ENCODE data around the gene FAAP24. TPM values are rescaled to one million over a fixed set of nuclear protein-coding genes. Genes with fewer than 3 reads are reported as not detected.
"Not testable (repeated sequence)": the region's sequence is repeated elsewhere in the genome, so short reads cannot be mapped to it uniquely, and the experiment has no call there.

FAAP24 gene, protein sequence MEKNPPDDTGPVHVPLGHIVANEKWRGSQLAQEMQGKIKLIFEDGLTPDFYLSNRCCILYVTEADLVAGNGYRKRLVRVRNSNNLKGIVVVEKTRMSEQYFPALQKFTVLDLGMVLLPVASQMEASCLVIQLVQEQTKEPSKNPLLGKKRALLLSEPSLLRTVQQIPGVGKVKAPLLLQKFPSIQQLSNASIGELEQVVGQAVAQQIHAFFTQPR
- polyA plus RNA-seq = 1 to 10 TPM in 1 of 2 donors, under 1 TPM in 1; 0.51 to 1.7 TPM

GRCh38 chr19:32971715-32972540 lies at the start of gene FAAP24, which contains the start of gene CEP89:
FAAP24 (plus strand) TSS chr19:32972242; CDS start chr19:32973197, 955 bp downstream.
CEP89 (minus strand) TSS chr19:32971958; CDS start chr19:32971874, 84 bp downstream.
- 1% methylated on average over 57 of the region's 57 CpGs for WGBS, 2 donors

DNA sequence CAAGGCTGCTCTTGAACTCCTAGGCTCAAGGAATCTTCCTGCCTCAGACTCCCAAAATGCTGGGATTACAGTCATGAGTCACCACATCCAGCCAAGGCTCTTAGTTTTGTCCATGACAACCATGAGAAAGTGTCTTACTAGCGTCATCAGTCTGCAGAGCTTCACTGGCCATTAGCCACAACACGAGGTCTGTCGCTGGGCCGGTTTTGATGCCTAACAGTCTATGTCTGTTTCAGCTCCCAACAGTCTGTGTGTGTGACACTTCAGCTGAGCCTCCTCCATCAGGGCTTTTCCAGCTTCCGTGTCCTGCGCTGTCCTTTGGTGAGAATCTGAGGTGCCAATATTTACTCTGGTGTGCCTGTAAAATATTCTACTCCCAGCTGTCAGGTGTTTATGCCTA lies 47.8 kb upstream of the FAAP24 start:
- H3K27ac ChIP-seq (ENCODE audit: low read depth in 2 of 2, low read length in 1 of 2) = no peak overlapping the region
- H3K9me3 ChIP-seq (ENCODE audit: control insufficient read depth in 2 of 2, insufficient read depth in 1 of 2, low read depth in 1 of 2, low read length in 1 of 2) = peaks cover 0 to 3% of the 10 kb centered on the region in 2 donors
- H3K4me3 ChIP-seq (ENCODE audit: low read depth in 1 of 2, low read length in 2 of 2) = no peak overlapping the region
- no peaks in the 10 kb centered on the region for H3K27me3 ChIP-seq (ENCODE audit: control insufficient read depth in 1 of 2, insufficient read depth in 2 of 2, low read length in 2 of 2)
- 92 to 94% methylated on average over 6 of the region's 6 CpGs for WGBS, 2 donors
- no peaks in the 10 kb centered on the region for H3K4me1 ChIP-seq (ENCODE audit: control insufficient read depth in 2 of 2, insufficient read depth in 2 of 2, low read length in 1 of 2)
- H3K36me3 ChIP-seq (ENCODE audit: control insufficient read depth in 2 of 2, insufficient read depth in 2 of 2, low read length in 1 of 2) = peaks cover 0 to 14% of the 10 kb centered on the region in 2 donors

More at GRCh38 chr19:32971715-32972540, at the start of gene FAAP24, which contains the start of gene CEP89:
- peaks cover 0 to 2% of the 10 kb centered on the region in 2 donors for H3K36me3 ChIP-seq (ENCODE audit: control insufficient read depth in 2 of 2, insufficient read depth in 2 of 2, low read length in 1 of 2)
- H3K9me3 ChIP-seq (ENCODE audit: control insufficient read depth in 2 of 2, insufficient read depth in 1 of 2, low read depth in 1 of 2, low read length in 1 of 2) = no peaks in the 10 kb centered on the region
- H3K27ac ChIP-seq (ENCODE audit: low read depth in 2 of 2, low read length in 1 of 2) = peak within 1 kb of the TSS; percentile 75 to 91
- H3K4me3 ChIP-seq (ENCODE audit: low read depth in 1 of 2, low read length in 2 of 2) = peak within 1 kb of the TSS; percentile 74 to 96
- peaks cover 0 to 4% of the 10 kb centered on the region in 2 donors for H3K4me1 ChIP-seq (ENCODE audit: control insufficient read depth in 2 of 2, insufficient read depth in 2 of 2, low read length in 1 of 2)
- H3K27me3 ChIP-seq (ENCODE audit: control insufficient read depth in 1 of 2, insufficient read depth in 2 of 2, low read length in 2 of 2) = no peaks in the 10 kb centered on the region

GRCh38 chr19:32928806-32929205 lies 43.2 kb upstream of the FAAP24 start:
- Histone ChIP-seq H3K9me3 (ENCODE audit: control insufficient read depth in 2 of 2, insufficient read depth in 1 of 2, low read depth in 1 of 2, low read length in 1 of 2) (peaks cover 0 to 3% of the 10 kb centered on the region in 2 donors), H3K4me3 (ENCODE audit: low read depth in 1 of 2, low read length in 2 of 2) (no peak overlapping the region), H3K27ac (ENCODE audit: low read depth in 2 of 2, low read length in 1 of 2) (no peak overlapping the region), H3K4me1 (ENCODE audit: control insufficient read depth in 2 of 2, insufficient read depth in 2 of 2, low read length in 1 of 2) (no peaks in the 10 kb centered on the region), H3K36me3 (ENCODE audit: control insufficient read depth in 2 of 2, insufficient read depth in 2 of 2, low read length in 1 of 2) (peaks cover 9 to 20% of the 10 kb centered on the region in 2 donors), H3K27me3 (ENCODE audit: control insufficient read depth in 1 of 2, insufficient read depth in 2 of 2, low read length in 2 of 2) (no peaks in the 10 kb centered on the region)
- 80 to 81% methylated on average over 2 of the region's 2 CpGs for WGBS, 2 donors

GRCh38 chr19:32930567-32930966 lies 41.5 kb upstream of the FAAP24 start:
- no peak overlapping the region for H3K27ac ChIP-seq (ENCODE audit: low read depth in 2 of 2, low read length in 1 of 2)
- peaks cover 9 to 18% of the 10 kb centered on the region in 2 donors for H3K36me3 ChIP-seq (ENCODE audit: control insufficient read depth in 2 of 2, insufficient read depth in 2 of 2, low read length in 1 of 2)
- H3K9me3 ChIP-seq (ENCODE audit: control insufficient read depth in 2 of 2, insufficient read depth in 1 of 2, low read depth in 1 of 2, low read length in 1 of 2) = peaks cover 0 to 3% of the 10 kb centered on the region in 2 donors
- WGBS, 2 donors = 92 to 99% methylated on average over 8 of the region's 8 CpGs
- H3K4me1 ChIP-seq (ENCODE audit: control insufficient read depth in 2 of 2, insufficient read depth in 2 of 2, low read length in 1 of 2) = no peaks in the 10 kb centered on the region
- no peaks in the 10 kb centered on the region for H3K27me3 ChIP-seq (ENCODE audit: control insufficient read depth in 1 of 2, insufficient read depth in 2 of 2, low read length in 2 of 2)
- H3K4me3 ChIP-seq (ENCODE audit: low read depth in 1 of 2, low read length in 2 of 2) = no peak overlapping the region

- Histone ChIP-seq H3K4me1 (ENCODE audit: control insufficient read depth in 2 of 2, insufficient read depth in 2 of 2, low read length in 1 of 2) (no peaks in the 10 kb centered on the region), H3K4me3 (ENCODE audit: low read depth in 1 of 2, low read length in 2 of 2) (no peak overlapping the region), H3K9me3 (ENCODE audit: control insufficient read depth in 2 of 2, insufficient read depth in 1 of 2, low read depth in 1 of 2, low read length in 1 of 2) (no peaks in the 10 kb centered on the region), H3K27me3 (ENCODE audit: control insufficient read depth in 1 of 2, insufficient read depth in 2 of 2, low read length in 2 of 2) (no peaks in the 10 kb centered on the region), H3K27ac (ENCODE audit: low read depth in 2 of 2, low read length in 1 of 2) (no peak overlapping the region), H3K36me3 (ENCODE audit: control insufficient read depth in 2 of 2, insufficient read depth in 2 of 2, low read length in 1 of 2) (peaks cover 14 to 31% of the 10 kb centered on the region in 2 donors)
- 94% methylated on average over 3 of the region's 3 CpGs for WGBS, 2 donors
Measured at GRCh38 chr19:32933571-32933970, 38.5 kb upstream of the FAAP24 start.

DNA sequence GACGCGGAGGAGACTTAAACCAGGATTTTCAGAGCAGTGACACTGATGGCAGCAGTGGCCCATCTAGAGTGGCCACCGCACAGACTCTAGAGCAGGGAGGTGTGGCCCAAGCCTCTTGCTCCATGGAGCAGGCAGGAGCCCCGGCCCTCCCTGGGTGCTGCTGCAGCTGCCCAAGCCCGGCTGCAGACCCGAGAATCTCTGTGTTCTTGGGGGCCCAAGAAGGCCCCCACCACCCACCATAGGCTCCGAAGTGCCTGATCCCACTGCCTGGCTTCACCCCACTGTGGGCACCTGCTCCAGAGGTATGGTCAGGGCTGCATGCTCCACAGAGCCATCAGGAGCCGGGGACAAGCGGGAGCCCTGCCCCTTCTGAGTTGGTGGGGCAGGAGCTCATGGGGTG lies 36.4 kb upstream of the FAAP24 start:
- no peaks in the 10 kb centered on the region for H3K4me1 ChIP-seq (ENCODE audit: control insufficient read depth in 2 of 2, insufficient read depth in 2 of 2, low read length in 1 of 2)
- H3K27ac ChIP-seq (ENCODE audit: low read depth in 2 of 2, low read length in 1 of 2) = no peak overlapping the region
- H3K36me3 ChIP-seq (ENCODE audit: control insufficient read depth in 2 of 2, insufficient read depth in 2 of 2, low read length in 1 of 2) = peaks cover 8 to 28% of the 10 kb centered on the region in 2 donors
- H3K9me3 ChIP-seq (ENCODE audit: control insufficient read depth in 2 of 2, insufficient read depth in 1 of 2, low read depth in 1 of 2, low read length in 1 of 2) = no peaks in the 10 kb centered on the region
- H3K4me3 ChIP-seq (ENCODE audit: low read depth in 1 of 2, low read length in 2 of 2) = no peak overlapping the region
- 89 to 95% methylated on average over 9 of the region's 9 CpGs for WGBS, 2 donors
- no peaks in the 10 kb centered on the region for H3K27me3 ChIP-seq (ENCODE audit: control insufficient read depth in 1 of 2, insufficient read depth in 2 of 2, low read length in 2 of 2)

DNA sequence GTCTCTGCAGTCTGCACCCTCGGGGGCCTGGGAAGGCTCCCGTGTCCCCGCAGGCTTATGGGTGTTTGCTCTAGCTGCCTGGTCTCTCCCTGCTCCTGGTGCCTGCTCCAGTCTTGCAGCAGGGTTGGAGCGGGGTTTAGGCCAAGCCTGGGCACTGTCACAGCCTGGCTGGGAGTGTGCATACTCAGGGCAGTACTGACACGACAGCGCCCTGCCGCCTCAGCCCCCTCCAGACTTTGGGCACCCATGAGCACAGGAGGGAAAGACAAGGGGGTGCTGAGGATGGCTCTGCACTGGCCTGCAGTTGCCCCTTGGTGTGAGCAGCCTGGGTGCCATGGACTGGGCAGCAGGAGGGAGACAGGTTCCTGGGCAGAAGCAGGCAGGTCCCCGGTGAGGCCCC lies 36.0 kb upstream of the FAAP24 start:
- Histone ChIP-seq H3K27ac (ENCODE audit: low read depth in 2 of 2, low read length in 1 of 2) (no peak overlapping the region), H3K4me1 (ENCODE audit: control insufficient read depth in 2 of 2, insufficient read depth in 2 of 2, low read length in 1 of 2) (no peaks in the 10 kb centered on the region), H3K36me3 (ENCODE audit: control insufficient read depth in 2 of 2, insufficient read depth in 2 of 2, low read length in 1 of 2) (peaks cover 8 to 25% of the 10 kb centered on the region in 2 donors), H3K27me3 (ENCODE audit: control insufficient read depth in 1 of 2, insufficient read depth in 2 of 2, low read length in 2 of 2) (no peaks in the 10 kb centered on the region), H3K4me3 (ENCODE audit: low read depth in 1 of 2, low read length in 2 of 2) (no peak overlapping the region), H3K9me3 (ENCODE audit: control insufficient read depth in 2 of 2, insufficient read depth in 1 of 2, low read depth in 1 of 2, low read length in 1 of 2) (no peaks in the 10 kb centered on the region)
- 91 to 95% methylated on average over 8 of the region's 8 CpGs for WGBS, 2 donors

- not testable (repeated sequence) for H3K4me3 ChIP-seq (ENCODE audit: low read depth in 1 of 2, low read length in 2 of 2); H3K4me1 ChIP-seq (ENCODE audit: control insufficient read depth in 2 of 2, insufficient read depth in 2 of 2, low read length in 1 of 2); H3K27me3 ChIP-seq (ENCODE audit: control insufficient read depth in 1 of 2, insufficient read depth in 2 of 2, low read length in 2 of 2); H3K27ac ChIP-seq (ENCODE audit: low read depth in 2 of 2, low read length in 1 of 2); H3K9me3 ChIP-seq (ENCODE audit: control insufficient read depth in 2 of 2, insufficient read depth in 1 of 2, low read depth in 1 of 2, low read length in 1 of 2)
- peaks cover 11 to 25% of the 10 kb centered on the region in 2 donors for H3K36me3 ChIP-seq (ENCODE audit: control insufficient read depth in 2 of 2, insufficient read depth in 2 of 2, low read length in 1 of 2)
- whole genome bisulfite sequencing, 2 donors = 94 to 97% methylated on average over 5 of the region's 5 CpGs
Measured at GRCh38 chr19:32941273-32941672, 30.8 kb upstream of the FAAP24 start.

GRCh38 chr19:32945260-32945659 lies 26.8 kb upstream of the FAAP24 start:
- no peaks in the 10 kb centered on the region for H3K9me3 ChIP-seq (ENCODE audit: control insufficient read depth in 2 of 2, insufficient read depth in 1 of 2, low read depth in 1 of 2, low read length in 1 of 2)

More at GRCh38 chr19:32945260-32945659, 26.8 kb upstream of the FAAP24 start:
- WGBS, 2 donors = 55 to 71% methylated on average over 3 of the region's 3 CpGs
- Histone ChIP-seq H3K27me3 (ENCODE audit: control insufficient read depth in 1 of 2, insufficient read depth in 2 of 2, low read length in 2 of 2) (no peaks in the 10 kb centered on the region), H3K27ac (ENCODE audit: low read depth in 2 of 2, low read length in 1 of 2) (no peak overlapping the region), H3K36me3 (ENCODE audit: control insufficient read depth in 2 of 2, insufficient read depth in 2 of 2, low read length in 1 of 2) (peaks cover 14 to 29% of the 10 kb centered on the region in 2 donors), H3K4me1 (ENCODE audit: control insufficient read depth in 2 of 2, insufficient read depth in 2 of 2, low read length in 1 of 2) (no peaks in the 10 kb centered on the region), H3K4me3 (ENCODE audit: low read depth in 1 of 2, low read length in 2 of 2) (no peak overlapping the region)

Data from esophagus (tissue), 2 donors.